HepG2 (cell line): ENCODE results near the gene DIS3L2. TPM values are rescaled to one million over a fixed set of nuclear protein-coding genes. Genes with fewer than 3 reads are reported as not detected.

Source experiments
- ATAC-seq: fragments of 200-7000 bp; cut with Tn5 transposase; 3 replicates; pipeline ENCODE4 v1.9.1; 2020; ENCODE audit warnings: mild to moderate bottlenecking, moderate library complexity
- BruUV-seq: library from RNA; stranded (reverse); fragments of 400-500 nt; replicated peaks from 2 replicates; lab custom pipeline; 2021; lab: Mats Ljungman, UMichigan
- CTCF ChIA-PET: fragments of 300-600 bp; formaldehyde crosslinking; extraction: SDS; loops from one replicate; lab custom pipeline; 2021; ENCODE audit warnings: low total read pairs, inconsistent platforms, low intra/inter-chr PET ratio; lab: Yijun Ruan, JAX
- POLR2A ChIA-PET: fragments of 350-600 bp; sonication (Branson Sonifier 250); formaldehyde crosslinking; loops from one replicate; lab custom pipeline; 2020; ENCODE audit warnings: antibody characterized with exemption, inconsistent platforms; lab: Yijun Ruan, JAX
- DNase-seq: peaks from one replicate; pipeline ENCODE4 v3.0.0-alpha.2; 2015; ENCODE audit warnings: low spot score
- FAIRE-seq: peaks from 3 replicates; lab custom pipeline; 2011; peaks lifted over from hg19 to GRCh38; lab: Jason Lieb, UNC
- H2AFZ ChIP-seq: one replicate; pipeline ENCODE4 v1.6.1; 2011; ENCODE audit warnings: low read length, inconsistent platforms
- H3K27ac ChIP-seq: fragments of 300-600 bp; 3 replicates; pipeline ENCODE4 v1.8.0; 2011; ENCODE audit warnings: mixed run types, mild to moderate bottlenecking, mixed read lengths, low read length, inconsistent platforms; ENCODE audit not compliant: insufficient read depth; ENCODE audit errors: extremely low read length
- H3K27me3 ChIP-seq, 2 experiments: fragments of 200-600 bp in 1 of 2; 2 replicates in 1 of 2; 3 replicates in 1 of 2; pipeline versions ENCODE4 v1.6.0 to v1.8.0; 2011; ENCODE audit warnings: low read length in 2 of 2, mild to moderate bottlenecking in 2 of 2, moderate library complexity in 2 of 2, inconsistent platforms in 1 of 2; ENCODE audit not compliant: insufficient read depth in 2 of 2, control insufficient read depth in 1 of 2
- H3K36me3 ChIP-seq, 2 experiments: fragments of 200-600 bp in 1 of 2; replicated peaks in 1 of 2; 2 replicates in 1 of 2; 3 replicates in 1 of 2; pipeline versions ENCODE4 v1.5.1 to v1.8.0; 2011; ENCODE audit warnings: low read length in 2 of 2, inconsistent platforms in 1 of 2; ENCODE audit not compliant: insufficient read depth in 2 of 2, control insufficient read depth in 1 of 2
- H3K4me1 ChIP-seq: 2 replicates; pipeline ENCODE4 v1.5.1; 2012; ENCODE audit warnings: low read length, inconsistent platforms; ENCODE audit not compliant: insufficient read depth
- H3K4me2 ChIP-seq: 2 replicates; pipeline ENCODE4 v1.6.0; 2011; ENCODE audit warnings: low read depth, low read length, inconsistent platforms
- H3K4me3 ChIP-seq, 3 experiments: fragments of 200-600 bp in 1 of 3; sonication (generic), shearing (Covaris generic) in 1 of 3; replicated peaks in 1 of 3; 2 replicates each; pipeline ENCODE4 v1.5.1; 2011 to 2016; ENCODE audit warnings: low read length in 3 of 3, inconsistent platforms in 2 of 3, low read depth in 2 of 3, mild to moderate bottlenecking in 2 of 3, control low read depth in 1 of 3, mixed read lengths in 1 of 3; ENCODE audit not compliant: insufficient read depth in 1 of 3
- H3K79me2 ChIP-seq: one replicate; pipeline ENCODE4 v1.6.1; 2011; ENCODE audit warnings: low read length, inconsistent platforms; ENCODE audit not compliant: insufficient read depth
- H3K9ac ChIP-seq: 2 replicates; pipeline ENCODE4 v1.6.0; 2011; ENCODE audit warnings: mild to moderate bottlenecking, low read depth, low read length, inconsistent platforms; ENCODE audit not compliant: insufficient read depth
- H3K9me3 ChIP-seq: 2 replicates; pipeline ENCODE4 v1.5.1; 2012; ENCODE audit warnings: mild to moderate bottlenecking, low read length
- H4K20me1 ChIP-seq: 2 replicates; pipeline ENCODE4 v1.6.0; 2011; ENCODE audit warnings: inconsistent platforms, mild to moderate bottlenecking, low read length, moderate library complexity; ENCODE audit not compliant: insufficient read depth
- ARID5B ChIP-seq: IDR thresholded peaks from 2 replicates; pipeline ENCODE4 v1.4.0; 2020; ENCODE audit warnings: mild to moderate bottlenecking, missing genetic modification reagents
- ATF6 ChIP-seq: sonication (generic); formaldehyde crosslinking; conservative IDR thresholded peaks from 2 replicates; pipeline ENCODE4 v1.4.0; 2020; ENCODE audit warnings: missing genetic modification reagents
- FOXA1 ChIP-seq, 2 experiments: fragments of 450-650 bp in 1 of 2; sonication (generic) in 1 of 2; formaldehyde crosslinking in 1 of 2; IDR thresholded peaks; 2 replicates each; pipeline versions ENCODE4 v1.4.0 to v1.6.1; 2016 to 2020; ENCODE audit warnings: missing genetic modification reagents in 1 of 2
- JDP2 ChIP-seq: sonication (generic); formaldehyde crosslinking; IDR thresholded peaks from 2 replicates; pipeline ENCODE4 v1.8.1; 2022; ENCODE audit warnings: missing genetic modification reagents, borderline replicate concordance
- PHF21A ChIP-seq: sonication (generic); formaldehyde crosslinking; IDR thresholded peaks from 2 replicates; pipeline ENCODE4 v1.5.0; 2020; ENCODE audit warnings: mild to moderate bottlenecking, missing genetic modification reagents
- THYN1 ChIP-seq: sonication (generic); formaldehyde crosslinking; IDR thresholded peaks from 2 replicates; pipeline ENCODE4 v1.8.1; 2023; ENCODE audit warnings: low read depth, mild to moderate bottlenecking, moderate library complexity, missing genetic modification reagents, borderline replicate concordance
- ZFP36 ChIP-seq: fragments of 150-350 bp; IDR thresholded peaks from 2 replicates; pipeline ENCODE4 v1.6.1; 2018; ENCODE audit warnings: borderline replicate concordance, low read length, low read depth; ENCODE audit not compliant: partially characterized antibody
- ZMYM3 ChIP-seq: sonication (generic); formaldehyde crosslinking; IDR thresholded peaks from 2 replicates; pipeline ENCODE4 v1.5.1; 2020; ENCODE audit warnings: mild to moderate bottlenecking, missing genetic modification reagents
- ZNF382 ChIP-seq: sonication (generic); formaldehyde crosslinking; IDR thresholded peaks from 2 replicates; pipeline ENCODE4 v1.5.0; 2020; ENCODE audit warnings: missing genetic modification reagents, mild to moderate bottlenecking, borderline replicate concordance
- ZNF749 ChIP-seq: sonication (generic); formaldehyde crosslinking; IDR thresholded peaks from 2 replicates; pipeline ENCODE4 v1.8.0; 2022; ENCODE audit warnings: mild to moderate bottlenecking, missing genetic modification reagents, moderate library complexity, borderline replicate concordance
- WGBS: methylation state at CpG from one replicate; pipeline ENCODE4 v1.1.6; 2017; ENCODE audit warnings: low lambda C conversion rate; 5-methylcytosine and 5-hydroxymethylcytosine counted together
- in situ Hi-C: cut with HindIII; loops from 2 replicates; pipeline ENCODE4 v1.10.0; 2017; ENCODE audit warnings: low pct_unique_long_range_greater_than_20kb; ENCODE audit not compliant: extremely low pct_ligation_motif_present
- intact Hi-C: fragments of 100-400 bp; cut with micrococcal nuclease; formaldehyde crosslinking; loops from one replicate; pipeline ENCODE4 v1.10.0; 2022; ENCODE audit not compliant: unreplicated experiment
- polyA plus RNA-seq, 8 experiments: library from polyadenylated mRNA; depleted of rRNA in 3 of 8; stranded (reverse) in 7 of 8; unstranded in 1 of 8; fragments of >200 nt; fragmentation: Illumina TruSeq in 4 of 8; extraction: Trizol in 4 of 8; gene quantifications; 2 replicates each; pipeline versions ENCODE4 v1.2.1 to v1.2.3, GENCODE V29; 2011 to 2016; ENCODE audit warnings: low read depth in 4 of 8, missing spikeins in 1 of 8, mixed read lengths in 1 of 8; ENCODE audit not compliant: insufficient read depth in 1 of 8
- total RNA-seq, 5 experiments: library from RNA; depleted of rRNA; stranded (reverse); fragments of >200 nt; fragmentation: Illumina TruSeq; extraction: Trizol; gene quantifications; 2 replicates each; pipeline ENCODE4 v1.2.3, GENCODE V29; 2016; ENCODE audit warnings: low read depth in 1 of 5

The DIS3L2 gene
- total and polyA plus RNA-seq, 2 of the 13 experiments (the other 11 are each of a cell fraction or from before 2014, with no cell fraction given) = 7.0 to 23.9 TPM

GRCh38 chr2:232139171-232139594 is 177.7 kb downstream of the DIS3L2 start:
- Histone ChIP-seq H2AFZ (no peak overlapping the region), H3K27me3 (no peaks in the 10 kb centered on the region), H3K79me2 (no peaks in the 10 kb centered on the region), H3K9me3 (no peaks in the 10 kb centered on the region), H3K4me1 (peaks cover 14% of the 10 kb centered on the region), H3K9ac (no peak overlapping the region), H3K36me3 (no peaks in the 10 kb centered on the region; a peak in 2 of 5 replicates), H3K27ac (no peak overlapping the region), H4K20me1 (no peaks in the 10 kb centered on the region), H3K4me3 (no peak overlapping the region), H3K4me2 (no peak overlapping the region)
- in situ Hi-C loops = loop anchor here (10.0 kb wide), 1 partner anchor 186 kb away; no protein-coding TSS in a partner anchor
- TF ChIP-seq ZNF749 (no peak), JDP2 (CRISPR knock-in tag) (no peak)
- no peak for DNase-seq
- intact Hi-C loops = no loop called here
- no TSS peak for BruUV-seq
- no peak for ATAC-seq
- FAIRE-seq = no peak
- ChIA-PET CTCF (no interaction called here), POLR2A (no interaction called here)
- 95% methylated on average over 4 of the region's 4 CpGs for WGBS

- POLR2A ChIA-PET = interaction anchor here (0.9 kb wide), 1 partner anchor 177 kb away, joined by 3 read pairs; no protein-coding TSS in a partner anchor
- Histone ChIP-seq H3K9ac (no peak overlapping the region), H3K36me3 (no peaks in the 10 kb centered on the region; a peak in 2 of 5 replicates), H3K27me3 (no peaks in the 10 kb centered on the region), H4K20me1 (no peaks in the 10 kb centered on the region), H3K27ac (no peak overlapping the region), H2AFZ (no peak overlapping the region), H3K79me2 (no peaks in the 10 kb centered on the region), H3K4me2 (no peak overlapping the region), H3K4me3 (no peak overlapping the region), H3K9me3 (no peaks in the 10 kb centered on the region), H3K4me1 (peaks cover 14% of the 10 kb centered on the region)
- in situ Hi-C loops (loop anchor here (10.0 kb wide), 2 partner anchors 185 to 215 kb away; partner anchors contain the start of gene NPPC), intact Hi-C loops (loop anchor here (5.0 kb wide), 1 partner anchor 187 kb away; no protein-coding TSS in a partner anchor)
- FAIRE-seq (no peak), ATAC-seq (no peak), DNase-seq (peak; percentile 16)
- CTCF ChIA-PET = interaction anchor here (3.8 to 4.1 kb wide), 2 partner anchors 214 to 234 kb away, joined by 25 to 26 read pairs; partner anchors contain the start of gene NPPC
- 97% methylated on average over 2 of the region's 2 CpGs for WGBS
- BruUV-seq = no TSS peak
- TF ChIP-seq ATF6 (CRISPR knock-in tag) (no peak), FOXA1 (IDR thresholded peaks at IDR 0.05) (no peak), FOXA1 (CRISPR knock-in tag; IDR thresholded peaks at IDR 0.05) (peak; percentile 40; the same call in 1 of the 2 replicates), ZNF382 (CRISPR knock-in tag) (no peak), ARID5B (0 out of 2 replicates have a peak, but pooled peaks have one; percentile 44), ZFP36 (no peak), THYN1 (CRISPR knock-in tag) (no peak), PHF21A (no peak), ZMYM3 (CRISPR knock-in tag) (no peak)
Measured at GRCh38 chr2:232139786-232140562, 178.5 kb downstream of the DIS3L2 start.
